HG02884 (cell line): Measurements from ENCODE around the gene UTP11.

ENCODE experiments used
- ATAC-seq: cut with Tn5 transposase; IDR thresholded peaks from one replicate; pipeline ENCODE4 v1.9.1; 2021; ENCODE audit warnings: mild to moderate bottlenecking, moderate library complexity; ENCODE audit not compliant: unreplicated experiment

UTP11 gene

DNA sequence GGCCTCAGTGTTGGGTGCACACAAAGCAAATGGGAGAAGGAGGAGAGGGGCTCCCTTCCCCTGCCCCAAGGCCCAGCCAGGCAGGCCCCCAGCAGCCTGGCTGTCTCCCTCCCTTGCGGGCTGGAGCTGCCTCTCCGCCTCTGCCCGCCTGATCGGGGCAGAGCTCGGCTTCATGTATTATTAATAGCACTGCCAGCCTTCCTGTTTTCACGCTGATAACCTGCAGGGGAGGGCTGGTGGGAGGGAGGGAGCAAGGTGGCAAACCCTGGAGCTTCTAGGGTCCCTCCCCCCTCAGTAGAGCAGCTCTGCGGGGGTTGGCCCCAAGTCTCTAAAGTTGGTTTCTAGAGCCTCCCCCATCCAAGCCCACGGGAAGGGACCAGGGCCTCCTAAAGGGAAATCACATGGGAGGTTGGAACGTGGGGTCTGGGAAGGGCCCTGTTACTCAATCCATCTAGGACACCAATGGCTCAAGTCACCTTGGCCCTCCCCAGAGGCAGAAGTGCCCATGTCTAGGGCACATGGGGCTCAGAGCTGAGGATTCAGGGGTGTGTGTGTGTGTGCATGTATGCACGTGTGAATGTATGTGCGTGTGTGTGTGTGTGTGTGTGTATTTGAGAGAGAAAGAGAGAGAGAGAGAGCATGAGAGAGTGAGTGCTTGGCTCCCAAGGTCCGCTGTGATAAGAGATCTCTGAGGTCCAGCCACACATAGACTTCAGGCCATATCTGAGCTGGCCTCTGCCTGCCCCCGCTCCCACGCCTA, 55.9 kb downstream of the UTP11 start:
- no peak for ATAC-seq

DNA sequence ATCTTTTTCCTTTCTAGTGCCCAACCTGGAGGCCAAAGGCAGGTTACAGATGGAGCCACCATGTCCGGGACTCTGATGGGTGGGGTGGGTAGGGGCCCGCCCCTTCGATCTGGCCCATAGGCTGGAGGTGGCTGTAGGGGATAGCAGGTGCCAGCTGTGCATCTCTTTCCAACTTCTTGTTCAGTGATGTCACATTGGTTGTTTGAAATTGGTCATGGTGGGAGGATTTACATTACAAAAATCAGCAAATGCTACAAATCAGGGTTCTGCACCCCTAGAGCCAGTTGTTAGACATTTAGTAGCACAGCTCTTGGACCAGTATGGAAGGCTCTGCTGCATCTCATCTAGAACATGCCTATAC, 56.4 kb downstream of the UTP11 start:
- ATAC-seq: no peak

DNA sequence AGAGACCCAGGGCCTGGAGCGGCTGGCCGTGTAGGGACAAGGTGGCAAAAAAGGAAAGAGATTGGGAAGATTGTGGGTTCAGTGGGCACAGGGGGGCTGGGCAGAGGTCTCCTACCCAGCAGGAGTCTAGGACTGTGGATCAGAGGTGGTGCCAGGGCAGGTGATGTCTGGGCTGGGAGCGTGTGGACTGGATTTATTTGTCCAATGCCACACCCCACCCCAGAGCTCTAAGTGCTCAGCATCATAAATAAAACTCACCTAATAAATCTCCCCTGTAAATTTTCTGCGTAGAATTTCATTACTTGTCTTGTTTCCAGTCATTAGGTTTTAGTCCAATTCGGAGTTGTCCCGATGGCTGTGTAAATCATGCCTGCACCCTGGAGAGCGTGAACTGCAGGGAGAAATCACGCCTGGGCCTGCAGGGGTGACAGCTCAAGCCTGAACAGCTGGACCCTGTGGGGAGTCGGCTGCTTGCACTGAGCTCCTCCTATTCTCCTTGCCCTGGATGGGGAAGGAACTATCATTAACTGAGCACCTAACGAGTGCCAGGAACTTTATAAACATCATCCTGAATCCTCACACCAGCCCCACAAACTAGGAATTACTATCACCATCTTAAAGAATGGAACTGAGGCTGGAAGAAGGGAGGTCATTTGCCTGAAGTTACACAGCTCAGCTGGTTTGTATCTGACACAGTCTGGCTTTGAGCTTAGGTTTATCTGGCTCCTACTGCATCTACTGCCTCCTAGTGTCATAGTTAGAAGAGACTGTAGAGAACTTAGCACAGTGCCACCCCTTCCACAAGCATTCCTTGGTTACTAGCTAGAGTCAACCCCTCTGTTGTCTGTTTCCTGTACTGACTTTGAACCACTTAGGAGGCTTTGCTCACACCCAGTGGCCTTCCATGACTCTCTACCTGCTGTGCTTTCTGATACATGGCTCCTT, 59.0 kb downstream of the UTP11 start:
- no peak for ATAC-seq

DNA sequence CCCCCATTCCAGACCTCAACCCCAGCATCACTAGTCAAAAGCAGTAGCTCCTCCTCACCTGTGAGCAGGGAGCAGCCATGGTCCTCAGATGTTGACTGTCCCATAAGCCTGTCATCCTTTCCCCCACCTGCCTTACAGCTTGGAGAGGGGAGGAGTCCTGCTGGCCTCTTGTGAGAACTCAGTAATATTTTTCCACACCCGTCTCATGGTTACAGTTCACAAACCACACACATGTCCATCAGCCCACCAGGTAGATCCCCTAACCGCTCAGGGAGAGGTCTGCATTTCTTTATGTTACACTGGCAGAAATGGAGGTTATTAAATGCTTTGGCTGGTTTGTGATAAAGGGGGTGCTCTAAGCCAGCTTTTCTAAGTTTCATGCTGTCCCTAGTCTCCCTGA, 60.3 kb downstream of the UTP11 start:
- ATAC-seq: no peak

DNA sequence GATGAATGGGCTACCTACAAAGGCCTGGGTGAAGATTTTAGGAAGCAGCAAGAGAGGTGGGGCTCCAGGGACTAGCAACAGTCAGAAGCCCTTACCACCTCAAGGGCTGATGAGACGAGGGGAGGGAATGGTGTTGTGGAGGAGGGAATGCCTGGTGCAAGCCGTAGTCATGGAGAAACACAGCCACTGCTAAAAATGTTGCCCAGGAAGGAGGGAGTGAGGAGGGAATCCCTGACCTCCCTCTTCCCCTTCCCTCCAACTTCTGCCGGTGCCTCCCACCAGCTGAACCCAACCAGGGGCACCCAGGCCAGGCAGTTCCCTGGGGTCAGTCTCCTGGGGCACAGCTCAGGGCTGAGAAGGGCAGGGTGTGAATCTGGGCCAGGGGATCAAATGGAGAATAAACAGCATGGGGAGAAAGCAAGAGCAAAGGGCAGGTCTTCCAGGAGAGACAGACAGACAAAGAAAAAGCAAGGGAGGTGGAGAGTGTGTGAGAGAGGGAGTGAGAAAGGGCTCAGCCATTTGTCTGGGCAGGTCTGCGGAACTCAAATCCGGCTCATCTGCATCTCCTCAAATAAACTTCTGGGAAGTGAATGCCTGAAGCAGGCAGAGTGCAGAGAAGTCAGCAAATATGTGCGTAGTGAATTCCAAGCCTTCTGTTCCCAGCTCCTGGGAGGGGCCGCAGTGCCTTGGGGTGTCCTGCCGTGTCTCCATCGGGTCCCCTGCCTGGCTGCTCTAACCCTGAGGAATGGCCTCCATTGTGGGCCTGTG, 61.2 kb downstream of the UTP11 start:
- no peak for ATAC-seq

DNA sequence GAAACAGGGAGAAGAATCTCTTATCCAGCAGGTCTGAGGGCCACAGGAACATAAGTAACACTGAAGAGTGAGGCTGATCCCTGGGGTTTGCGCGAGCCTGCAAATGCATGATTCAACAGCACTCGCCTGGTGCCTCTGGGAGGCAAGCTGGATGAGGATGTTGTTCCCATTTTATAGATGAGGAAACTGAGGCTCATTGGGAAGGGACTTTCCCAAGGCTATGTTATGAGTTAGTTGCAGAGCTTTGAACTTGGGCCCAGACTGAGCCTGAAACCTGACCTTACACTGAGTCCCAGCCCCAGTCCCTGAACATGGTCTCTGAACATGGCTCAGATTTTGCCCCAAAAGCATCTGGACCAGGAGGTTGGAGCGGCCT, 61.8 kb downstream of the UTP11 start:
- ATAC-seq: no peak
